IMR-90 (cell line): ENCODE measurements around the gene CRYBB2. TPM values are rescaled to one million over a fixed set of nuclear protein-coding genes. Genes with fewer than 3 reads are reported as not detected.

ENCODE experiments used
- ATAC-seq: fragments of 200-7000 bp; cut with Tn5 transposase; 2 replicates; pipeline ENCODE4 v1.9.1; 2020; ENCODE audit warnings: low read depth, mild to moderate bottlenecking, moderate library complexity
- BruUV-seq: library from RNA; stranded (reverse); fragments of 400-500 nt; replicated peaks from 2 replicates; lab custom pipeline; 2021; lab: Mats Ljungman, UMichigan
- CTCF ChIA-PET: fragments of 300-600 bp; formaldehyde crosslinking; extraction: SDS; loops from one replicate; lab custom pipeline; 2021; ENCODE audit warnings: antibody characterized with exemption; lab: Yijun Ruan, JAX
- POLR2A ChIA-PET: fragments of 300-600 bp; sonication (Branson Sonifier 250); formaldehyde crosslinking; loops from one replicate; lab custom pipeline; 2022; ENCODE audit warnings: antibody characterized with exemption; ENCODE audit not compliant: unreplicated experiment; lab: Charles Lee
- DNase-seq: peaks from one replicate; pipeline ENCODE4 v3.0.0; 2013
- H2AFZ ChIP-seq: replicated peaks from 2 replicates; pipeline ENCODE3; 2013; ENCODE audit warnings: low read length, mild to moderate bottlenecking; ENCODE audit not compliant: poor library complexity
- H2AK5ac ChIP-seq: 2 replicates; pipeline ENCODE4 v1.6.1; 2013; ENCODE audit warnings: low read depth, low read length, inconsistent platforms
- H2AK9ac ChIP-seq: replicated peaks from 2 replicates; pipeline ENCODE3; 2013; ENCODE audit warnings: mild to moderate bottlenecking, low read depth, low read length, moderate library complexity; ENCODE audit not compliant: poor library complexity
- H2BK120ac ChIP-seq: 2 replicates; pipeline ENCODE4 v1.6.1; 2013; ENCODE audit warnings: low read depth, low read length, inconsistent platforms
- H2BK15ac ChIP-seq: 3 replicates; pipeline ENCODE4 v1.6.1; 2013; ENCODE audit warnings: low read depth, low read length, inconsistent platforms
- H2BK20ac ChIP-seq: 2 replicates; pipeline ENCODE4 v1.6.1; 2013; ENCODE audit warnings: low read depth, mild to moderate bottlenecking, inconsistent platforms, low read length, moderate library complexity
- H2BK5ac ChIP-seq: 2 replicates; pipeline ENCODE4 v1.6.1; 2013; ENCODE audit warnings: mild to moderate bottlenecking, low read depth, low read length, inconsistent platforms; ENCODE audit not compliant: poor library complexity, severe bottlenecking
- H3K14ac ChIP-seq: replicated peaks from 2 replicates; pipeline ENCODE4 v1.6.1; 2013; ENCODE audit warnings: low read depth, low read length, inconsistent platforms
- H3K18ac ChIP-seq: 2 replicates; pipeline ENCODE4 v1.6.1; 2013; ENCODE audit warnings: low read depth, low read length, control low read depth
- H3K23ac ChIP-seq: 2 replicates; pipeline ENCODE4 v1.6.1; 2013; ENCODE audit warnings: low read depth, low read length, inconsistent platforms
- H3K27ac ChIP-seq: 2 replicates; pipeline ENCODE4 v1.5.1; 2013; ENCODE audit warnings: mild to moderate bottlenecking, control low read depth, low read length; ENCODE audit not compliant: insufficient read depth
- H3K27me3 ChIP-seq: 2 replicates; pipeline ENCODE4 v1.6.1; 2013; ENCODE audit warnings: low read length; ENCODE audit not compliant: control insufficient read depth, insufficient read depth
- H3K36me3 ChIP-seq: 2 replicates; pipeline ENCODE4 v1.6.1; 2013; ENCODE audit warnings: low read length, mixed read lengths; ENCODE audit not compliant: control insufficient read depth, insufficient read depth
- H3K4ac ChIP-seq: 2 replicates; pipeline ENCODE4 v1.6.1; 2013; ENCODE audit warnings: low read depth, low read length, inconsistent platforms
- H3K4me1 ChIP-seq: 2 replicates; pipeline ENCODE4 v1.6.1; 2013; ENCODE audit warnings: low read length, mixed read lengths; ENCODE audit not compliant: control insufficient read depth, insufficient read depth
- H3K4me2 ChIP-seq: 2 replicates; pipeline ENCODE4 v1.6.1; 2013; ENCODE audit warnings: low read depth, mild to moderate bottlenecking, control low read depth, low read length, moderate library complexity
- H3K4me3 ChIP-seq: 2 replicates; pipeline ENCODE4 v1.5.1; 2013; ENCODE audit warnings: low read depth, mild to moderate bottlenecking, control low read depth, low read length, moderate library complexity; ENCODE audit not compliant: insufficient read depth
- H3K56ac ChIP-seq: 2 replicates; pipeline ENCODE4 v1.6.1; 2013; ENCODE audit warnings: low read length, inconsistent platforms; ENCODE audit not compliant: insufficient read depth; ENCODE audit errors: extremely low read depth
- H3K79me1 ChIP-seq, 2 experiments: 2 replicates each; pipeline ENCODE4 v1.6.1; 2013; ENCODE audit warnings: low read length in 2 of 2, inconsistent platforms in 1 of 2, low read depth in 1 of 2
- H3K9ac ChIP-seq: 2 replicates; pipeline ENCODE4 v1.6.1; 2013; ENCODE audit warnings: low read depth, low read length, control low read depth
- H3K9me1 ChIP-seq: 2 replicates; pipeline ENCODE4 v1.6.1; 2013; ENCODE audit warnings: low read length, inconsistent platforms; ENCODE audit not compliant: insufficient read depth
- H3K9me3 ChIP-seq: 2 replicates; pipeline ENCODE4 v1.6.1; 2013; ENCODE audit warnings: low read length; ENCODE audit not compliant: control insufficient read depth, insufficient read depth
- H4K20me1 ChIP-seq: 2 replicates; pipeline ENCODE4 v1.6.1; 2013; ENCODE audit warnings: low read length, inconsistent platforms; ENCODE audit not compliant: insufficient read depth
- H4K5ac ChIP-seq: 2 replicates; pipeline ENCODE4 v1.6.1; 2013; ENCODE audit warnings: mild to moderate bottlenecking, low read depth, low read length, control low read depth
- H4K8ac ChIP-seq, 2 experiments: 2 replicates each; pipeline ENCODE4 v1.6.1; 2013; ENCODE audit warnings: low read depth in 2 of 2, low read length in 2 of 2, control low read depth in 1 of 2, inconsistent platforms in 1 of 2
- H4K91ac ChIP-seq: 2 replicates; pipeline ENCODE4 v1.6.1; 2013; ENCODE audit warnings: low read depth, low read length, inconsistent platforms; ENCODE audit not compliant: insufficient read depth
- CTCF ChIP-seq: conservative IDR thresholded peaks from 2 replicates; pipeline ENCODE4 v1.5.1; 2012; ENCODE audit warnings: mild to moderate bottlenecking, low read depth, low read length, improper control_type of control experiment
- MAZ ChIP-seq: IDR thresholded peaks from 2 replicates; pipeline ENCODE4 v1.6.1; 2012; ENCODE audit warnings: low read depth, mild to moderate bottlenecking, low read length, improper control_type of control experiment, moderate library complexity, borderline replicate concordance
- POLR2A ChIP-seq: IDR thresholded peaks from 2 replicates; pipeline ENCODE4 v1.6.1; 2012; ENCODE audit warnings: mild to moderate bottlenecking, low read depth, low read length
- RAD21 ChIP-seq: IDR thresholded peaks from 2 replicates; pipeline ENCODE4 v1.6.1; 2012; ENCODE audit warnings: low read length, improper control_type of control experiment
- SMC3 ChIP-seq: fragments of 150-350 bp; IDR thresholded peaks from 2 replicates; pipeline ENCODE4 v1.6.1; 2016; ENCODE audit warnings: low read depth, mild to moderate bottlenecking, antibody characterized with exemption, low read length, moderate library complexity
- USF2 ChIP-seq: fragments of 150-350 bp; IDR thresholded peaks from 2 replicates; pipeline ENCODE4 v1.6.1; 2017; ENCODE audit warnings: mild to moderate bottlenecking, antibody characterized with exemption, low read length, low read depth
- WGBS, 2 experiments: methylation state at CpG; one replicate each; pipeline versions ENCODE4 v1.1.5 to v1.1.7; 2013; ENCODE audit warnings: missing lambda C conversion rate in 2 of 2; ENCODE audit not compliant: insufficient read length in 1 of 2; ENCODE audit errors: extremely low coverage in 2 of 2; 5-methylcytosine and 5-hydroxymethylcytosine counted together
- dilution Hi-C: fragments of 300-500 bp; cut with HindIII; formaldehyde crosslinking; loops from one replicate; pipeline ENCODE4 v1.14.3; 2018; ENCODE audit warnings: low sequenced_read_pairs; ENCODE audit not compliant: unreplicated experiment
- in situ Hi-C: fragments of 300-500 bp; cut with MboI; formaldehyde crosslinking; loops from 3 replicates; pipeline ENCODE4 v1.14.3; 2019; ENCODE audit warnings: low sequenced_read_pairs, inconsistent platforms, mixed read lengths
- intact Hi-C: fragments of 100-400 bp; cut with micrococcal nuclease; formaldehyde crosslinking; loops from 2 replicates; pipeline ENCODE4 v1.10.0; 2022
- polyA plus RNA-seq, 3 experiments: library from polyadenylated mRNA; depleted of rRNA; stranded (reverse); fragments of >200 nt; gene quantifications; 2 replicates each; pipeline ENCODE4 v1.2.3, GENCODE V29; 2012; ENCODE audit warnings: low replicate concordance in 1 of 3
- total RNA-seq: library from RNA; depleted of rRNA; stranded (reverse); fragments of >200 nt; gene quantifications from 2 replicates; pipeline ENCODE4 v1.2.3, GENCODE V29; 2012

The CRYBB2 gene
- total and polyA plus RNA-seq, 2 of the 4 experiments (the other 2 are of a cell fraction) = not detected

- Histone ChIP-seq H3K4ac (no peak overlapping the region), H3K27ac (no peak overlapping the region), H3K4me2 (no peak overlapping the region), H3K23ac (no peak overlapping the region), H4K91ac (no peak overlapping the region), H3K36me3 (no peaks in the 10 kb centered on the region), H3K9me1 (no peaks in the 10 kb centered on the region), H3K4me3 (no peak overlapping the region), H2AK5ac (no peak overlapping the region), H3K14ac (no peak overlapping the region), H3K18ac (no peak overlapping the region), H2BK20ac (no peak overlapping the region), H2BK15ac (no peak overlapping the region), H2AK9ac (no peak overlapping the region), H3K4me1 (no peaks in the 10 kb centered on the region), H2BK120ac (no peak overlapping the region), H4K8ac (no peak overlapping the region), H3K56ac (no peak overlapping the region), H3K9ac (no peak overlapping the region), H2AFZ (peak overlapping the region; percentile 3), H3K79me1 (no peaks in the 10 kb centered on the region), H3K27me3 (no peaks in the 10 kb centered on the region), H4K20me1 (no peaks in the 10 kb centered on the region), H4K5ac (no peak overlapping the region), H2BK5ac (no peak overlapping the region), H3K9me3 (no peaks in the 10 kb centered on the region)
- BruUV-seq = no TSS peak
- intact Hi-C loops = no loop called here
- peak; percentile 96 for ATAC-seq
- WGBS, 2 experiments = 6% methylated on average over 19 of the region's 30 CpGs; no CpG with 5 or more reads in 1 of the 2 experiments
- peak; percentile 53 for TF ChIP-seq RAD21
- TF ChIP-seq MAZ = no peak
- TF ChIP-seq POLR2A = no peak
- peak; percentile 55 for TF ChIP-seq CTCF
- TF ChIP-seq USF2 = no peak
- peak; percentile 41; the same call in 1 of the 2 replicates for TF ChIP-seq SMC3
- ChIA-PET CTCF (interaction anchor here (0.5 kb wide), 1 partner anchor 509 kb away, joined by 4 read pairs; no protein-coding TSS in a partner anchor), POLR2A (no interaction called here)
- in situ Hi-C loops = no loop called here
- DNase-seq = peak; percentile 61
- dilution Hi-C loops = no loop called here
These were observed 16.3 kb downstream of the CRYBB2 start for GRCh38 chr22:25235547-25236290.
